Lower leg skin (tissue), 4 donors: ENCODE measurements around the gene TIMP1. TPM values are rescaled to one million over a fixed set of nuclear protein-coding genes. Genes with fewer than 3 reads are reported as not detected.
A peak's percentile ranks its signal among the peaks of the same experiment; 100 is the strongest.

Experiments
- DNase-seq, 2 donors: peaks; one replicate each; pipeline ENCODE4 v3.0.0-alpha.2; 2019; ENCODE audit warnings: low spot score in 2 of 2
- H3K4me3 ChIP-seq: fragments of 200-600 bp; sonication (generic); 2 replicates; pipeline ENCODE4 v1.5.1; 2017; ENCODE audit warnings: mild to moderate bottlenecking, low read depth; ENCODE audit not compliant: poor library complexity, severe bottlenecking
- POLR2A ChIP-seq, 2 donors: fragments of 450-650 bp; IDR thresholded peaks; one replicate each; pipeline ENCODE4 v1.6.1; 2016 to 2017; ENCODE audit warnings: antibody characterized with exemption in 2 of 2, mild to moderate bottlenecking in 1 of 2, moderate library complexity in 1 of 2
- WGBS, 2 donors: methylation state at CpG; one replicate each; pipeline ENCODE4 v1.1.5; 2018; 5-methylcytosine and 5-hydroxymethylcytosine counted together
- intact Hi-C: fragments of 100-400 bp; cut with DNase I; formaldehyde crosslinking; loops from one replicate; pipeline ENCODE4 v1.15.0; 2023; ENCODE audit warnings: low total_unique reads
- total RNA-seq, 4 donors: library from RNA; depleted of rRNA; stranded (reverse); fragments of >200 nt; gene quantifications; one replicate each; pipeline ENCODE4 v1.1.0, GENCODE V29; 2016
- TF ChIP-seq, protein P1 (sequence below), 3 donors: fragments of 450-650 bp; IDR thresholded peaks; one replicate each; pipeline ENCODE4 v1.5.1; 2016; ENCODE audit warnings: antibody characterized with exemption in 3 of 3, mild to moderate bottlenecking in 3 of 3, moderate library complexity in 2 of 3

The TIMP1 gene
- total RNA-seq, result 10 to 100 TPM; 27.5 to 82.1 (median 53.5) TPM

DNA sequence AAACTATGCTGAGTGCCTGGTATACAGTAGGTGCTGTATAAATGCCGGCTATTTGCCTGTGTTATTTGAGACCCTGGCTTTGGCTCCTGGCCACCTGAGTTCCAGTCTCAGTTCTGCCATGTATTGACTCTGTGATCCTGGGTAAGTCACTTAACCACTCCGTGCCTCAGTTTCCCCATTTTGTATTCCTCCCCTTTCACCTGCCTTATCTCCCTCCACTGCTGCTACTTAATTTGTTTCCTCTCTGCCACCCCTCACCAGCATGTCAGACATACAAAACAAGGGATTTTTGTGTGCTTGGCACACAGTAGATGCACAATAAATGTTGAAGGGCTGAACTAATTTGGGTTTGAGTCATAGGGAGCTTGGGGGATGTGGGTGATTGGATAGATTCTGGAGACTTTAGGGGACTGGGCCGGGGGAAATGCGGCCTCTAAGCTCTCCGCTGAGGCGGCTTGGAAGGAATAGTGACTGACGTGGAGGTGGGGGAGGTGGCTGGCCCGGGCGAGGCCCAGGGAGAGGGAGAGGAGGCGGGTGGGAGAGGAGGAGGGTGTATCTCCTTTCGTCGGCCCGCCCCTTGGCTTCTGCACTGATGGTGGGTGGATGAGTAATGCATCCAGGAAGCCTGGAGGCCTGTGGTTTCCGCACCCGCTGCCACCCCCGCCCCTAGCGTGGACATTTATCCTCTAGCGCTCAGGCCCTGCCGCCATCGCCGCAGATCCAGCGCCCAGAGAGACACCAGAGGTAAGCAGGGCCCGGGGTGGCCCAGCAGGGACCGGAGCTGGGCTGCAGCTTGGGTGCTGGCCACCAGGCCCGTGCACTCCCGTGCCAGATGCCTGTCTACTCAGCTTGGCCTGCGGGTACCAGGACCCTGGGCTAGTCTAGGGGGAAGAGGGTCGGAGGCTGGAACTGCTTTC, at the start of gene TIMP1:
Gene TIMP1, plus strand, starts transcription at position 706 of the 917 bp plus-strand sequence. CDS start 980 bp downstream, outside the sequence.
- 6 to 37% methylated on average over 16 to 28 of the region's 28 CpGs for WGBS, 2 donors
- H3K4me3 ChIP-seq, result no peak within 1 kb of the TSS
- TF ChIP-seq, protein P1, sequence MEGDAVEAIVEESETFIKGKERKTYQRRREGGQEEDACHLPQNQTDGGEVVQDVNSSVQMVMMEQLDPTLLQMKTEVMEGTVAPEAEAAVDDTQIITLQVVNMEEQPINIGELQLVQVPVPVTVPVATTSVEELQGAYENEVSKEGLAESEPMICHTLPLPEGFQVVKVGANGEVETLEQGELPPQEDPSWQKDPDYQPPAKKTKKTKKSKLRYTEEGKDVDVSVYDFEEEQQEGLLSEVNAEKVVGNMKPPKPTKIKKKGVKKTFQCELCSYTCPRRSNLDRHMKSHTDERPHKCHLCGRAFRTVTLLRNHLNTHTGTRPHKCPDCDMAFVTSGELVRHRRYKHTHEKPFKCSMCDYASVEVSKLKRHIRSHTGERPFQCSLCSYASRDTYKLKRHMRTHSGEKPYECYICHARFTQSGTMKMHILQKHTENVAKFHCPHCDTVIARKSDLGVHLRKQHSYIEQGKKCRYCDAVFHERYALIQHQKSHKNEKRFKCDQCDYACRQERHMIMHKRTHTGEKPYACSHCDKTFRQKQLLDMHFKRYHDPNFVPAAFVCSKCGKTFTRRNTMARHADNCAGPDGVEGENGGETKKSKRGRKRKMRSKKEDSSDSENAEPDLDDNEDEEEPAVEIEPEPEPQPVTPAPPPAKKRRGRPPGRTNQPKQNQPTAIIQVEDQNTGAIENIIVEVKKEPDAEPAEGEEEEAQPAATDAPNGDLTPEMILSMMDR (IDR thresholded peaks at IDR 0.05), result no peak
- no peak for TF ChIP-seq POLR2A (IDR thresholded peaks at IDR 0.05)
- intact Hi-C loops, result no loop called here
- peak; percentile 86 to 97 for DNase-seq

DNA sequence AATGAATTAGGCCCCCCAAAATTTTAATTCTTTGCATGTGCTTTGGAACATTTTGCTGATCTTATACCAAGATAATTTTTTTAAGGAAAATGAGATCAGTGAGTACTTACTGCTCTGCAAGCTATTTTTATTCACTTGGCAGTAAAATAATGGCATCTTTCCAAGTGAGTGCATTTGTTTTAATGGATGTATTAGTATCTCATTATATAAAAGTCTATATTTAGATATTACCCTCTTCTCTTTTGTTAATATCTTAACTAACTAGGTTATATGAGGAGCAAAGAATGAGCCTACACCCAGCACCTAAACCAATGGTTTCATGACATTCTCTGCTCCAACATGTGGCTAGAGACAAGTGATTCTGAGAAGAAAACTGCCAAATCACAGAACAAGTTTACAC, 42.4 kb upstream of the TIMP1 start:
- intact Hi-C loops, result no loop called here
- H3K4me3 ChIP-seq, result no peak overlapping the region
- TF ChIP-seq POLR2A (IDR thresholded peaks at IDR 0.05), result no peak
- TF ChIP-seq, protein P1 (IDR thresholded peaks at IDR 0.05), result no peak
- no peak for DNase-seq

DNA sequence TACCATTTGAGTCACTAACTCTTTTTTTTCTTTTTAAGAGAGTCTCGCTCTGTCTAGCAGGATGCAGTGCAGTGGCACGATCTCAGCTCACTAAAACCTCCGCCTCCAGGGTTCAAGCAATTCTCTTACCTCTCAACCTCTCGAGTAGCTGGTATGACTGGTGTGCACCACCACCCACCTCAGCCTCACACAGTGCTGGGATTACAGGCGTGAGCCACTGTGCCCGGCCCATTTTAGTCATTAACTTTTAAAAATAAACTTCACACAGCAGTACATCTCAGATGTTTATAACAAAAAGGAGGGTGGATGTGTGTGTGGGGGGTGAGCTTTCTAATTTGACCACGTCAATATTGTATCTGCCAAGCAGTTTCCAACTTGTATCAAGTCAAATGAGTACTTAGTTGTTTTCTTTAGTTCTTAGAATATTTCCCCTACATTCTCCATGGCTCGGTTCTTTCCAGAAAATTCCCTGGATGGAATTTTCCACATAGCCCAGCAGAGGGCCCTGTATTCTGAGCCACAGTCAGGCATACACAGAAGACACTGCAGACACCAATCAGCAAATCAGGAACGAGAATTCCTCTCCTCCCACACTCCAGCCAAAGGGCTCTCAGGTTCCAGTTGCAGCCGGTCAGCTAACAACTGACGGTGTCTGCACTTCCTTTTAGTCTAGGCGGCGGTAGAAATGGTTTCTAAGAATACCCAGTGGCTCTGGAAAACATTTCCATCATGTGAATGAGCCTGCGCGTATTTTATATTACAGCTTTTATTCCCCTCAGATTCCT, 41.3 kb upstream of the TIMP1 start:
- H3K4me3 ChIP-seq, result no peak overlapping the region
- peak; percentile 75 to 88 for DNase-seq
- WGBS, 2 donors, result 17 to 40% methylated on average over 15 of the region's 15 CpGs
- intact Hi-C loops, result no loop called here
- no peak for TF ChIP-seq POLR2A (IDR thresholded peaks at IDR 0.05)
- TF ChIP-seq, protein P1 (IDR thresholded peaks at IDR 0.05), result no peak

DNA sequence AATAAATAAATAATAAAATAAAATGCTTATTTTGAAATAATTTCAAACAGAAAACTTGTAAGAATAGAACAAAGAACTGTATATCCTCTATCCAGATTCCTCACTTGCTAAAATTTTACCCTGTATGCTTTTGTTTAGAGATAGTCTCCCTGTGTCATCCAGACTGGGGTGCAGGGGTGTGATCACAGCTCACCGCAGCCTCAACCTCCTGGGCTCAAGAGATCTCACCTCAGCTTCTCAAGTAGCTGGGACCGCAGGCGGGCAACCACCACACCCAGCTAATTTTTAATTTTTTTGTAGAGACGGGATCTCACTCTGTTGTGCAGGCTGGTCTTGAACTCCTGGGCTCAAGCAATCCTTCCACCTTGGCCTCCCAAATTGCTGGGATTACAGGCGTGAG, 38.7 kb upstream of the TIMP1 start:
- 87 to 90% methylated on average over 5 of the region's 5 CpGs for WGBS, 2 donors
- DNase-seq, result no peak
- TF ChIP-seq, protein P1 (IDR thresholded peaks at IDR 0.05), result no peak
- no peak for TF ChIP-seq POLR2A (IDR thresholded peaks at IDR 0.05)
- intact Hi-C loops, result no loop called here
- no peak overlapping the region for H3K4me3 ChIP-seq

DNA sequence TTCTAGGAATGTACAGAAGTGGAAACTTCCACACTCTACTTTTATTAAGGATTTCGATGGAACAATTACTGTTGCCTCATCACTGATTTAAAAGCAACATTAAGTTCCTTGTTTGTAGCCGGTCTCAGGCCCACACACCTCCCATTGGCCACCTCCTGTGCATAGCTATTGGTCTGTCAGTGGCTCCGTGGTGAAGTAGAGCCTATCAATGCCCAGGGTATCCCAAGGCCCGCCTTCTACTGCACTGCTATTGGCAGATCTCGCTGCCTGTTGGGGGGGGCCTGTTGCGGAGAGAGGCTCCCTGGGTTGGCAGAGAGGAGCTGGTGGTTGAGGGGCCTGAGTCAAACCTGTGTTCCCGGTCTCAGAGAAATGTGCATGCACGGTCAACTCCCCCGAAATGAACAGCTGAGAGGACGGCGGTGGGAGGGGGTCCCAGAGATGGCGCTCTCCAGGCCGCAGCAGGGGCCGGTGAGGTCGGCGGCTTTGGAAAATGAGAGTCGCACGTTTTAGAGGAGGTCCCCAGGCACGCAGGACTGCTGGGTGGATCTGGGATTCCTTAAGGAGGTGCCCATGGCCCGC, 26.1 kb upstream of the TIMP1 start:
- peak; percentile 91 to 97 for DNase-seq
- WGBS, 2 donors, result 0 to 38% methylated on average over 19 to 20 of the region's 20 CpGs
- intact Hi-C loops, result no loop called here
- no peak overlapping the region for H3K4me3 ChIP-seq
- no peak for TF ChIP-seq POLR2A (IDR thresholded peaks at IDR 0.05)
- TF ChIP-seq, protein P1 (IDR thresholded peaks at IDR 0.05), result no peak
